Liver (tissue), 9 donors: Measurements from ENCODE around the gene NRSN2. TPM values are rescaled to one million over a fixed set of nuclear protein-coding genes. Genes with fewer than 3 reads are reported as not detected.

Experiments
- DNase-seq: peaks from one replicate; pipeline ENCODE4 v3.0.0-alpha.2; 2017; ENCODE audit warnings: low spot score
- H3K27ac ChIP-seq, 2 donors: one replicate each; pipeline ENCODE4 v1.7.0; 2013; ENCODE audit warnings: inconsistent platforms in 2 of 2, low read length in 2 of 2, control low read depth in 1 of 2, low read depth in 1 of 2, mild to moderate bottlenecking in 1 of 2
- H3K27me3 ChIP-seq, 4 donors: one replicate each; pipeline versions ENCODE4 v1.6.1 to v1.7.0; 2013; ENCODE audit warnings: low read length in 3 of 4, inconsistent platforms in 1 of 4, mild to moderate bottlenecking in 1 of 4, moderate library complexity in 1 of 4; ENCODE audit not compliant: control insufficient read depth in 4 of 4, insufficient read depth in 4 of 4
- H3K36me3 ChIP-seq, 4 donors: one replicate each; pipeline versions ENCODE4 v1.6.1 to v1.7.0; 2013; ENCODE audit warnings: low read length in 3 of 4, mild to moderate bottlenecking in 3 of 4, low read depth in 1 of 4, moderate library complexity in 1 of 4; ENCODE audit not compliant: control insufficient read depth in 4 of 4, insufficient read depth in 3 of 4
- H3K4me1 ChIP-seq, 4 donors: one replicate each; pipeline versions ENCODE4 v1.6.1 to v1.7.0; 2013; ENCODE audit warnings: low read length in 3 of 4, mild to moderate bottlenecking in 3 of 4, moderate library complexity in 1 of 4; ENCODE audit not compliant: control insufficient read depth in 4 of 4, insufficient read depth in 4 of 4
- H3K4me3 ChIP-seq, 3 donors: one replicate each; pipeline versions ENCODE4 v1.6.1 to v1.7.0; 2013; ENCODE audit warnings: low read length in 3 of 3, control low read depth in 1 of 3, low read depth in 1 of 3, mild to moderate bottlenecking in 1 of 3
- H3K9ac ChIP-seq, 2 donors: one replicate each; pipeline ENCODE4 v1.7.0; 2013; ENCODE audit warnings: low read length in 2 of 2, mild to moderate bottlenecking in 2 of 2, moderate library complexity in 2 of 2, control low read depth in 1 of 2, low read depth in 1 of 2
- H3K9me3 ChIP-seq, 4 donors: one replicate each; pipeline versions ENCODE4 v1.6.1 to v1.7.0; 2013; ENCODE audit warnings: low read length in 3 of 4; ENCODE audit not compliant: control insufficient read depth in 4 of 4
- ATF3 ChIP-seq: IDR thresholded peaks from 2 replicates; pipeline ENCODE4 v1.6.1; 2016; ENCODE audit warnings: antibody characterized with exemption
- EGR1 ChIP-seq, 2 donors: IDR thresholded peaks; 2 replicates each; pipeline ENCODE4 v1.6.1; 2016 to 2018; ENCODE audit warnings: antibody characterized with exemption in 2 of 2, low read depth in 2 of 2
- FOXA1 ChIP-seq: IDR thresholded peaks from 2 replicates; pipeline ENCODE4 v1.6.1; 2016; ENCODE audit warnings: antibody characterized with exemption
- FOXA2 ChIP-seq: IDR thresholded peaks from 2 replicates; pipeline ENCODE4 v1.6.1; 2016; ENCODE audit warnings: antibody characterized with exemption
- GABPA ChIP-seq, 2 donors: IDR thresholded peaks in 1 of 2; conservative IDR thresholded peaks in 1 of 2; 2 replicates each; pipeline ENCODE4 v1.6.1; 2016; ENCODE audit warnings: antibody characterized with exemption in 2 of 2, mild to moderate bottlenecking in 1 of 2, moderate library complexity in 1 of 2
- HNF4A ChIP-seq, 2 donors: conservative IDR thresholded peaks; 2 replicates each; pipeline ENCODE4 v1.6.1; 2016; ENCODE audit warnings: antibody characterized with exemption in 2 of 2, mild to moderate bottlenecking in 2 of 2
- HNF4G ChIP-seq: IDR thresholded peaks from 2 replicates; pipeline ENCODE4 v1.6.1; 2016; ENCODE audit warnings: antibody characterized with exemption
- JUND ChIP-seq, 2 donors: IDR thresholded peaks; 2 replicates each; pipeline ENCODE4 v1.6.1; 2016; ENCODE audit warnings: antibody characterized with exemption in 2 of 2
- NR2F2 ChIP-seq: IDR thresholded peaks from 2 replicates; pipeline ENCODE4 v1.6.1; 2016; ENCODE audit warnings: antibody characterized with exemption
- RAD21 ChIP-seq, 2 donors: IDR thresholded peaks; 2 replicates each; pipeline ENCODE4 v1.6.1; 2016; ENCODE audit warnings: antibody characterized with exemption in 2 of 2, mild to moderate bottlenecking in 2 of 2
- REST ChIP-seq: IDR thresholded peaks from 2 replicates; pipeline ENCODE4 v1.6.1; 2016; ENCODE audit warnings: antibody characterized with exemption, mild to moderate bottlenecking
- RXRA ChIP-seq, 2 donors: IDR thresholded peaks; 2 replicates each; pipeline ENCODE4 v1.6.1; 2017 to 2018; ENCODE audit warnings: antibody characterized with exemption in 2 of 2, mild to moderate bottlenecking in 1 of 2
- SP1 ChIP-seq: IDR thresholded peaks from 2 replicates; pipeline ENCODE4 v1.6.1; 2018; ENCODE audit warnings: antibody characterized with exemption, mild to moderate bottlenecking
- TAF1 ChIP-seq: conservative IDR thresholded peaks from 2 replicates; pipeline ENCODE4 v1.6.1; 2016; ENCODE audit warnings: antibody characterized with exemption, mild to moderate bottlenecking
- YY1 ChIP-seq: IDR thresholded peaks from 2 replicates; pipeline ENCODE4 v1.6.1; 2016; ENCODE audit warnings: antibody characterized with exemption, mild to moderate bottlenecking
- WGBS: extraction: QIAGEN DNeasy Blood & Tissue Kit; methylation state at CpG from one replicate; pipeline ENCODE4 v1.1.7; 2013; 5-methylcytosine and 5-hydroxymethylcytosine counted together
- polyA plus RNA-seq, 2 donors: library from polyadenylated mRNA; stranded (reverse) in 1 of 2; unstranded in 1 of 2; fragments of 200-250 nt in 1 of 2; fragments of >200 nt in 1 of 2; fragmentation: Nextera tagmentation in 1 of 2; extraction: Ambion mirVana in 1 of 2; gene quantifications; one replicate each; pipeline versions ENCODE4 v1.2.1 to v1.2.3, GENCODE V29; 2013 to 2015
- total RNA-seq, 2 donors: library from RNA; depleted of rRNA; stranded (reverse); fragments of >200 nt; gene quantifications; one replicate each; pipeline ENCODE4 v1.2.3, GENCODE V29; 2014
- TF ChIP-seq, protein P1 (sequence below): IDR thresholded peaks from 2 replicates; pipeline ENCODE4 v1.6.1; 2016; ENCODE audit warnings: antibody characterized with exemption
- TF ChIP-seq, protein P2 (sequence below): fragments of 150-350 bp; IDR thresholded peaks from 2 replicates; pipeline ENCODE4 v1.5.1; 2017; ENCODE audit warnings: improper control_type of control experiment, low read depth, low read length; ENCODE audit not compliant: missing input control
- TF ChIP-seq, protein P3 (sequence below): IDR thresholded peaks from 2 replicates; pipeline ENCODE4 v1.6.1; 2016; ENCODE audit warnings: antibody characterized with exemption
- donor health status: healthy.
- donor health status: healthy.
- donor health status: healthy.
- donor health status: healthy.
- donor health status: healthy.

NRSN2 gene
- total and polyA plus RNA-seq, 4 donors = 1.9 to 12.0 (median 4.7) TPM

GRCh38 chr20:402898-403581, 56.1 kb downstream of the NRSN2 start:
- 92% methylated on average over 6 of the region's 6 CpGs for WGBS
- Histone ChIP-seq H3K27me3 (no peaks in the 10 kb centered on the region), H3K9ac (no peak overlapping the region)

More at GRCh38 chr20:402898-403581, 56.1 kb downstream of the NRSN2 start:
- Histone ChIP-seq H3K4me1 (peaks cover 4 to 16% (median 7%) of the 10 kb centered on the region in 4 donors), H3K36me3 (no peaks in the 10 kb centered on the region), H3K9me3 (no peaks in the 10 kb centered on the region), H3K27ac (peak overlapping the region; percentile 88 to 92), H3K4me3 (no peak overlapping the region)
- no peak for DNase-seq
- no peak for TF ChIP-seq EGR1 (IDR thresholded peaks at IDR 0.05; ENCODE audit: low read depth in 2 of 2)
- TF ChIP-seq GABPA (IDR thresholded peaks at IDR 0.05 in 1 of 2, conservative IDR thresholded peaks at IDR 0.05 in 1 of 2) = no peak
- no peak for TF ChIP-seq YY1
- no peak for TF ChIP-seq JUND (IDR thresholded peaks at IDR 0.05)
- no peak for TF ChIP-seq TAF1
- no peak for TF ChIP-seq RAD21 (IDR thresholded peaks at IDR 0.05)
- no peak for TF ChIP-seq REST
- TF ChIP-seq, protein P1, sequence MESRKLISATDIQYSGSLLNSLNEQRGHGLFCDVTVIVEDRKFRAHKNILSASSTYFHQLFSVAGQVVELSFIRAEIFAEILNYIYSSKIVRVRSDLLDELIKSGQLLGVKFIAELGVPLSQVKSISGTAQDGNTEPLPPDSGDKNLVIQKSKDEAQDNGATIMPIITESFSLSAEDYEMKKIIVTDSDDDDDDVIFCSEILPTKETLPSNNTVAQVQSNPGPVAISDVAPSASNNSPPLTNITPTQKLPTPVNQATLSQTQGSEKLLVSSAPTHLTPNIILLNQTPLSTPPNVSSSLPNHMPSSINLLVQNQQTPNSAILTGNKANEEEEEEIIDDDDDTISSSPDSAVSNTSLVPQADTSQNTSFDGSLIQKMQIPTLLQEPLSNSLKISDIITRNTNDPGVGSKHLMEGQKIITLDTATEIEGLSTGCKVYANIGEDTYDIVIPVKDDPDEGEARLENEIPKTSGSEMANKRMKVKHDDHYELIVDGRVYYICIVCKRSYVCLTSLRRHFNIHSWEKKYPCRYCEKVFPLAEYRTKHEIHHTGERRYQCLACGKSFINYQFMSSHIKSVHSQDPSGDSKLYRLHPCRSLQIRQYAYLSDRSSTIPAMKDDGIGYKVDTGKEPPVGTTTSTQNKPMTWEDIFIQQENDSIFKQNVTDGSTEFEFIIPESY = no peak
- no peak for TF ChIP-seq ATF3
- TF ChIP-seq, protein P2, sequence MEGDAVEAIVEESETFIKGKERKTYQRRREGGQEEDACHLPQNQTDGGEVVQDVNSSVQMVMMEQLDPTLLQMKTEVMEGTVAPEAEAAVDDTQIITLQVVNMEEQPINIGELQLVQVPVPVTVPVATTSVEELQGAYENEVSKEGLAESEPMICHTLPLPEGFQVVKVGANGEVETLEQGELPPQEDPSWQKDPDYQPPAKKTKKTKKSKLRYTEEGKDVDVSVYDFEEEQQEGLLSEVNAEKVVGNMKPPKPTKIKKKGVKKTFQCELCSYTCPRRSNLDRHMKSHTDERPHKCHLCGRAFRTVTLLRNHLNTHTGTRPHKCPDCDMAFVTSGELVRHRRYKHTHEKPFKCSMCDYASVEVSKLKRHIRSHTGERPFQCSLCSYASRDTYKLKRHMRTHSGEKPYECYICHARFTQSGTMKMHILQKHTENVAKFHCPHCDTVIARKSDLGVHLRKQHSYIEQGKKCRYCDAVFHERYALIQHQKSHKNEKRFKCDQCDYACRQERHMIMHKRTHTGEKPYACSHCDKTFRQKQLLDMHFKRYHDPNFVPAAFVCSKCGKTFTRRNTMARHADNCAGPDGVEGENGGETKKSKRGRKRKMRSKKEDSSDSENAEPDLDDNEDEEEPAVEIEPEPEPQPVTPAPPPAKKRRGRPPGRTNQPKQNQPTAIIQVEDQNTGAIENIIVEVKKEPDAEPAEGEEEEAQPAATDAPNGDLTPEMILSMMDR = no peak
- no peak for TF ChIP-seq RXRA (IDR thresholded peaks at IDR 0.05)
- TF ChIP-seq NR2F2 = no peak
- no peak for TF ChIP-seq HNF4G
- TF ChIP-seq, protein P3, sequence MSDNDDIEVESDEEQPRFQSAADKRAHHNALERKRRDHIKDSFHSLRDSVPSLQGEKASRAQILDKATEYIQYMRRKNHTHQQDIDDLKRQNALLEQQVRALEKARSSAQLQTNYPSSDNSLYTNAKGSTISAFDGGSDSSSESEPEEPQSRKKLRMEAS = no peak
- TF ChIP-seq HNF4A (conservative IDR thresholded peaks at IDR 0.05) = no peak
- TF ChIP-seq FOXA2 = no peak
- no peak for TF ChIP-seq FOXA1
- no peak for TF ChIP-seq SP1
